BJ (cell line): ENCODE results near the gene ZNF496. TPM values are rescaled to one million over a fixed set of nuclear protein-coding genes. Genes with fewer than 3 reads are reported as not detected.

Experiments
- CTCF ChIA-PET: fragments of 350-600 bp; formaldehyde crosslinking; extraction: SDS; loops from one replicate; lab custom pipeline; 2021; ENCODE audit warnings: antibody characterized with exemption, inconsistent platforms; lab: Yijun Ruan, JAX
- POLR2A ChIA-PET: fragments of 300-600 bp; sonication (Branson Sonifier 250); formaldehyde crosslinking; extraction: SDS; loops from one replicate; lab custom pipeline; 2021; ENCODE audit warnings: antibody characterized with exemption; lab: Charles Lee
- DNase-seq: peaks from one replicate; pipeline ENCODE4 v3.0.0-alpha.2; 2011; ENCODE audit warnings: low read depth
- H3K27me3 ChIP-seq: 2 replicates; pipeline ENCODE4 v1.6.0; 2011; ENCODE audit warnings: low read length; ENCODE audit not compliant: control insufficient read depth, insufficient read depth
- H3K36me3 ChIP-seq: 2 replicates; pipeline ENCODE4 v1.5.1; 2011; ENCODE audit warnings: low read length; ENCODE audit not compliant: control insufficient read depth, insufficient read depth
- H3K4me3 ChIP-seq: 2 replicates; pipeline ENCODE4 v1.5.1; 2011; ENCODE audit warnings: low read depth, mild to moderate bottlenecking, control low read depth, low read length
- polyA plus RNA-seq: library from polyadenylated mRNA; depleted of rRNA; stranded (reverse); fragments of >200 nt; gene quantifications from 2 replicates; pipeline ENCODE4 v1.2.3, GENCODE V29; 2011
- TF ChIP-seq, protein P1 (sequence below): IDR thresholded peaks from 2 replicates; pipeline ENCODE4 v1.5.1; 2011; ENCODE audit warnings: low read depth, mild to moderate bottlenecking, control low read depth, inconsistent platforms, low read length, moderate library complexity; ENCODE audit not compliant: insufficient read depth

Gene ZNF496
- polyA plus RNA-seq, 1 experiment, result 17.8 TPM

GRCh38 chr1:247316590-247317197 lies 15.0 kb downstream of the ZNF496 start:
- no peaks in the 10 kb centered on the region for H3K27me3 ChIP-seq
- ChIA-PET POLR2A (no interaction called here), CTCF (no interaction called here)
- no peak for DNase-seq
- no peak overlapping the region for H3K4me3 ChIP-seq
- H3K36me3 ChIP-seq, result peaks cover 9% of the 10 kb centered on the region
- TF ChIP-seq, protein P1, sequence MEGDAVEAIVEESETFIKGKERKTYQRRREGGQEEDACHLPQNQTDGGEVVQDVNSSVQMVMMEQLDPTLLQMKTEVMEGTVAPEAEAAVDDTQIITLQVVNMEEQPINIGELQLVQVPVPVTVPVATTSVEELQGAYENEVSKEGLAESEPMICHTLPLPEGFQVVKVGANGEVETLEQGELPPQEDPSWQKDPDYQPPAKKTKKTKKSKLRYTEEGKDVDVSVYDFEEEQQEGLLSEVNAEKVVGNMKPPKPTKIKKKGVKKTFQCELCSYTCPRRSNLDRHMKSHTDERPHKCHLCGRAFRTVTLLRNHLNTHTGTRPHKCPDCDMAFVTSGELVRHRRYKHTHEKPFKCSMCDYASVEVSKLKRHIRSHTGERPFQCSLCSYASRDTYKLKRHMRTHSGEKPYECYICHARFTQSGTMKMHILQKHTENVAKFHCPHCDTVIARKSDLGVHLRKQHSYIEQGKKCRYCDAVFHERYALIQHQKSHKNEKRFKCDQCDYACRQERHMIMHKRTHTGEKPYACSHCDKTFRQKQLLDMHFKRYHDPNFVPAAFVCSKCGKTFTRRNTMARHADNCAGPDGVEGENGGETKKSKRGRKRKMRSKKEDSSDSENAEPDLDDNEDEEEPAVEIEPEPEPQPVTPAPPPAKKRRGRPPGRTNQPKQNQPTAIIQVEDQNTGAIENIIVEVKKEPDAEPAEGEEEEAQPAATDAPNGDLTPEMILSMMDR, result no peak

GRCh38 chr1:247304031-247304430 lies 27.6 kb downstream of the ZNF496 start:
- ChIA-PET POLR2A (no interaction called here), CTCF (interaction anchor here (0.9 kb wide), 1 partner anchor 11 kb away, joined by 3 read pairs; no protein-coding TSS in a partner anchor)
- peaks cover 19% of the 10 kb centered on the region for H3K36me3 ChIP-seq
- DNase-seq, result no peak
- H3K27me3 ChIP-seq, result no peaks in the 10 kb centered on the region
- TF ChIP-seq, protein P1, result no peak
- H3K4me3 ChIP-seq, result no peak overlapping the region

- DNase-seq, result no peak
- TF ChIP-seq, protein P1, result no peak
- no peaks in the 10 kb centered on the region for H3K27me3 ChIP-seq
- POLR2A ChIA-PET, result no interaction called here
- CTCF ChIA-PET, result no interaction called here
- peaks cover 15% of the 10 kb centered on the region for H3K36me3 ChIP-seq
- no peak overlapping the region for H3K4me3 ChIP-seq
These were observed 28.5 kb downstream of the ZNF496 start for GRCh38 chr1:247303216-247303615.

GRCh38 chr1:247301176-247301540 lies 30.5 kb downstream of the ZNF496 start:
- Histone ChIP-seq H3K27me3 (no peaks in the 10 kb centered on the region), H3K36me3 (peaks cover 13% of the 10 kb centered on the region), H3K4me3 (no peak overlapping the region)
- TF ChIP-seq, protein P1, result no peak
- POLR2A ChIA-PET, result no interaction called here
- DNase-seq, result no peak
- CTCF ChIA-PET, result no interaction called here

GRCh38 chr1:247300491-247301175 lies 31.0 kb downstream of the ZNF496 start:
- H3K27me3 ChIP-seq, result no peaks in the 10 kb centered on the region
- DNase-seq, result no peak
- H3K4me3 ChIP-seq, result no peak overlapping the region
- peaks cover 13% of the 10 kb centered on the region for H3K36me3 ChIP-seq
- TF ChIP-seq, protein P1, result no peak
- POLR2A ChIA-PET, result no interaction called here
- CTCF ChIA-PET, result no interaction called here
